ENCODE data around the gene BCS1L.
A peak's percentile ranks its signal among the peaks of the same experiment; 100 is the strongest.
"Not testable (repeated sequence)": the region's sequence is repeated elsewhere in the genome, so short reads cannot be mapped to it uniquely, and the experiment has no call there.

Gene BCS1L

GRCh38 chr2:218687400-218688060, 28.0 kb downstream of the BCS1L start:
- not testable (repeated sequence) for H3K9me3 Mint-ChIP-seq; H3K4me1 Mint-ChIP-seq (ENCODE audit: low read depth); H3K27me3 Mint-ChIP-seq; H3K4me3 Mint-ChIP-seq; H3K27ac Mint-ChIP-seq
- peaks cover 19% of the 10 kb centered on the region for H3K36me3 Mint-ChIP-seq (ENCODE audit: low read depth)

GRCh38 chr2:218691234-218691633, 31.8 kb downstream of the BCS1L start:
- no peak overlapping the region for H3K27ac Mint-ChIP-seq
- no peak overlapping the region for H3K4me3 Mint-ChIP-seq
- no peaks in the 10 kb centered on the region for H3K27me3 Mint-ChIP-seq
- H3K9me3 Mint-ChIP-seq, result no peaks in the 10 kb centered on the region
- no peaks in the 10 kb centered on the region for H3K4me1 Mint-ChIP-seq (ENCODE audit: low read depth)
- H3K36me3 Mint-ChIP-seq (ENCODE audit: low read depth), result peaks cover 13% of the 10 kb centered on the region

- no peaks in the 10 kb centered on the region for H3K27me3 Mint-ChIP-seq
- H3K4me3 Mint-ChIP-seq, result no peak overlapping the region
- H3K36me3 Mint-ChIP-seq (ENCODE audit: low read depth), result peaks cover 9% of the 10 kb centered on the region
- no peak overlapping the region for H3K27ac Mint-ChIP-seq
- no peaks in the 10 kb centered on the region for H3K9me3 Mint-ChIP-seq
- H3K4me1 Mint-ChIP-seq (ENCODE audit: low read depth), result no peaks in the 10 kb centered on the region
Observed at GRCh38 chr2:218694405-218695145, 35.1 kb downstream of the BCS1L start.

GRCh38 chr2:218698885-218699284, 39.4 kb downstream of the BCS1L start:
- H3K4me3 Mint-ChIP-seq, result no peak overlapping the region
- no peaks in the 10 kb centered on the region for H3K4me1 Mint-ChIP-seq (ENCODE audit: low read depth)

GRCh38 chr2:218701806-218702205, 42.3 kb downstream of the BCS1L start:
- peaks cover 8% of the 10 kb centered on the region for H3K36me3 Mint-ChIP-seq (ENCODE audit: low read depth)

More at GRCh38 chr2:218698885-218699284, 39.4 kb downstream of the BCS1L start:
- Mint-ChIP-seq H3K9me3 (no peaks in the 10 kb centered on the region), H3K27ac (no peak overlapping the region), H3K36me3 (ENCODE audit: low read depth) (peaks cover 8% of the 10 kb centered on the region), H3K27me3 (no peaks in the 10 kb centered on the region)

GRCh38 chr2:218703341-218703740, 43.9 kb downstream of the BCS1L start:
- no peaks in the 10 kb centered on the region for H3K27me3 Mint-ChIP-seq
- no peak overlapping the region for H3K27ac Mint-ChIP-seq
- H3K9me3 Mint-ChIP-seq, result no peaks in the 10 kb centered on the region
- H3K4me3 Mint-ChIP-seq, result no peak overlapping the region
- H3K4me1 Mint-ChIP-seq (ENCODE audit: low read depth), result no peaks in the 10 kb centered on the region
- H3K36me3 Mint-ChIP-seq (ENCODE audit: low read depth), result peaks cover 8% of the 10 kb centered on the region

More at GRCh38 chr2:218701806-218702205, 42.3 kb downstream of the BCS1L start:
- H3K4me3 Mint-ChIP-seq, result no peak overlapping the region
- no peaks in the 10 kb centered on the region for H3K9me3 Mint-ChIP-seq
- H3K27ac Mint-ChIP-seq, result no peak overlapping the region
- no peaks in the 10 kb centered on the region for H3K27me3 Mint-ChIP-seq
- H3K4me1 Mint-ChIP-seq (ENCODE audit: low read depth), result no peaks in the 10 kb centered on the region

GRCh38 chr2:218708086-218708485, 48.6 kb downstream of the BCS1L start:
- Mint-ChIP-seq H3K9me3 (no peaks in the 10 kb centered on the region), H3K27me3 (no peaks in the 10 kb centered on the region), H3K4me3 (no peak overlapping the region), H3K4me1 (ENCODE audit: low read depth) (peaks cover 13% of the 10 kb centered on the region), H3K27ac (no peak overlapping the region), H3K36me3 (ENCODE audit: low read depth) (peaks cover 4% of the 10 kb centered on the region)

- H3K4me3 Mint-ChIP-seq, result no peak overlapping the region
- no peaks in the 10 kb centered on the region for H3K9me3 Mint-ChIP-seq
- no peaks in the 10 kb centered on the region for H3K27me3 Mint-ChIP-seq
- H3K36me3 Mint-ChIP-seq (ENCODE audit: low read depth), result peaks cover 4% of the 10 kb centered on the region
- peak overlapping the region; percentile 0 for H3K27ac Mint-ChIP-seq
- H3K4me1 Mint-ChIP-seq (ENCODE audit: low read depth), result peaks cover 21% of the 10 kb centered on the region
Observed at GRCh38 chr2:218709908-218710307, 50.4 kb downstream of the BCS1L start.

GRCh38 chr2:218710334-218710686, 50.8 kb downstream of the BCS1L start:
- peak overlapping the region; percentile 94 for H3K4me3 Mint-ChIP-seq
- no peaks in the 10 kb centered on the region for H3K27me3 Mint-ChIP-seq
- H3K36me3 Mint-ChIP-seq (ENCODE audit: low read depth), result peaks cover 4% of the 10 kb centered on the region
- H3K4me1 Mint-ChIP-seq (ENCODE audit: low read depth), result peaks cover 21% of the 10 kb centered on the region
- H3K9me3 Mint-ChIP-seq, result no peaks in the 10 kb centered on the region
- H3K27ac Mint-ChIP-seq, result peak overlapping the region; percentile 86

- H3K36me3 Mint-ChIP-seq (ENCODE audit: low read depth), result peaks cover 7% of the 10 kb centered on the region
- no peaks in the 10 kb centered on the region for H3K27me3 Mint-ChIP-seq
- H3K9me3 Mint-ChIP-seq, result no peaks in the 10 kb centered on the region
- peak within 1 kb of the TSS; percentile 94 for H3K4me3 Mint-ChIP-seq
- H3K27ac Mint-ChIP-seq, result peak within 1 kb of the TSS; percentile 86
- peaks cover 21% of the 10 kb centered on the region for H3K4me1 Mint-ChIP-seq (ENCODE audit: low read depth)
Observed at GRCh38 chr2:218710687-218711549, 51.4 kb downstream of the BCS1L start, which contains the start of gene TTLL4. TSS of gene TTLL4 (plus strand) at chr2:218710835. CDS start at chr2:218737677, 26,842 bp downstream.

GRCh38 chr2:218711550-218711929, 52.1 kb downstream of the BCS1L start:
- H3K4me1 Mint-ChIP-seq (ENCODE audit: low read depth), result peaks cover 21% of the 10 kb centered on the region
- H3K27ac Mint-ChIP-seq, result peak overlapping the region; percentile 86
- peak overlapping the region; percentile 94 for H3K4me3 Mint-ChIP-seq
- H3K9me3 Mint-ChIP-seq, result no peaks in the 10 kb centered on the region
- no peaks in the 10 kb centered on the region for H3K27me3 Mint-ChIP-seq
- peaks cover 9% of the 10 kb centered on the region for H3K36me3 Mint-ChIP-seq (ENCODE audit: low read depth)
